Measurements from ENCODE around the gene CDK18. TPM values are rescaled to one million over a fixed set of nuclear protein-coding genes. Genes with fewer than 3 reads are reported as not detected.

Gene CDK18
- total and polyA plus RNA-seq, 2 donors from 2014 or later: 25.7 to 36.3 TPM

GRCh38 chr1:205525495-205526285 lies 21.2 kb downstream of the CDK18 start:
- FAIRE-seq (no peak), DNase-seq (no peak)
- intact Hi-C loops (cut with DNase I): loop anchor here (5.0 kb wide), 2 partner anchors 38 to 132 kb away; no protein-coding TSS in a partner anchor

GRCh38 chr1:205526431-205526830 lies 22.0 kb downstream of the CDK18 start:
- no peak overlapping the region for H3K4me3 ChIP-seq (ENCODE audit: low read length in 3 of 3)
- intact Hi-C loops (cut with DNase I): loop anchor here (5.0 kb wide), 2 partner anchors 39 to 131 kb away; no protein-coding TSS in a partner anchor
- H3K9ac ChIP-seq (ENCODE audit: low read length in 3 of 3): no peak overlapping the region
- no peaks in the 10 kb centered on the region for H3K27me3 ChIP-seq (ENCODE audit: control insufficient read depth, insufficient read depth, low read length)
- no peak for FAIRE-seq
- H3K9me3 ChIP-seq (ENCODE audit: control insufficient read depth in 2 of 3, insufficient read depth in 1 of 3, low read length in 3 of 3): no peaks in the 10 kb centered on the region
- H3K4me1 ChIP-seq (ENCODE audit: control insufficient read depth in 2 of 3, insufficient read depth in 2 of 3, low read depth in 1 of 3, low read length in 3 of 3): peaks cover 0 to 15% (median 0%) of the 10 kb centered on the region in 3 donors
- no peak for DNase-seq
- H3K36me3 ChIP-seq (ENCODE audit: control insufficient read depth in 2 of 3, insufficient read depth in 3 of 3, low read length in 3 of 3): peaks cover 0 to 30% (median 10%) of the 10 kb centered on the region in 3 donors
- TF ChIP-seq, protein P1, sequence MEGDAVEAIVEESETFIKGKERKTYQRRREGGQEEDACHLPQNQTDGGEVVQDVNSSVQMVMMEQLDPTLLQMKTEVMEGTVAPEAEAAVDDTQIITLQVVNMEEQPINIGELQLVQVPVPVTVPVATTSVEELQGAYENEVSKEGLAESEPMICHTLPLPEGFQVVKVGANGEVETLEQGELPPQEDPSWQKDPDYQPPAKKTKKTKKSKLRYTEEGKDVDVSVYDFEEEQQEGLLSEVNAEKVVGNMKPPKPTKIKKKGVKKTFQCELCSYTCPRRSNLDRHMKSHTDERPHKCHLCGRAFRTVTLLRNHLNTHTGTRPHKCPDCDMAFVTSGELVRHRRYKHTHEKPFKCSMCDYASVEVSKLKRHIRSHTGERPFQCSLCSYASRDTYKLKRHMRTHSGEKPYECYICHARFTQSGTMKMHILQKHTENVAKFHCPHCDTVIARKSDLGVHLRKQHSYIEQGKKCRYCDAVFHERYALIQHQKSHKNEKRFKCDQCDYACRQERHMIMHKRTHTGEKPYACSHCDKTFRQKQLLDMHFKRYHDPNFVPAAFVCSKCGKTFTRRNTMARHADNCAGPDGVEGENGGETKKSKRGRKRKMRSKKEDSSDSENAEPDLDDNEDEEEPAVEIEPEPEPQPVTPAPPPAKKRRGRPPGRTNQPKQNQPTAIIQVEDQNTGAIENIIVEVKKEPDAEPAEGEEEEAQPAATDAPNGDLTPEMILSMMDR (IDR thresholded peaks at IDR 0.05; ENCODE audit: borderline replicate concordance, extremely low read depth, insufficient read depth): no peak
- no peak overlapping the region for H3K27ac ChIP-seq (ENCODE audit: low read depth in 2 of 2, low read length in 2 of 2)

More at GRCh38 chr1:205525495-205526285, 21.2 kb downstream of the CDK18 start:
- H3K9ac ChIP-seq (ENCODE audit: low read length in 3 of 3): no peak overlapping the region
- H3K36me3 ChIP-seq (ENCODE audit: control insufficient read depth in 2 of 3, insufficient read depth in 3 of 3, low read length in 3 of 3): peaks cover 0 to 24% (median 7%) of the 10 kb centered on the region in 3 donors
- H3K9me3 ChIP-seq (ENCODE audit: control insufficient read depth in 2 of 3, insufficient read depth in 1 of 3, low read length in 3 of 3): no peaks in the 10 kb centered on the region
- H3K4me3 ChIP-seq (ENCODE audit: low read length in 3 of 3): no peak overlapping the region
- TF ChIP-seq, protein P1 (IDR thresholded peaks at IDR 0.05; ENCODE audit: borderline replicate concordance, extremely low read depth, insufficient read depth): no peak
- no peak overlapping the region for H3K27ac ChIP-seq (ENCODE audit: low read depth in 2 of 2, low read length in 2 of 2)
- H3K4me1 ChIP-seq (ENCODE audit: control insufficient read depth in 2 of 3, insufficient read depth in 2 of 3, low read depth in 1 of 3, low read length in 3 of 3): peaks cover 0 to 15% (median 0%) of the 10 kb centered on the region in 3 donors
- no peaks in the 10 kb centered on the region for H3K27me3 ChIP-seq (ENCODE audit: control insufficient read depth, insufficient read depth, low read length)

GRCh38 chr1:205527931-205528330 lies 23.5 kb downstream of the CDK18 start:
- TF ChIP-seq, protein P1 (IDR thresholded peaks at IDR 0.05; ENCODE audit: borderline replicate concordance, extremely low read depth, insufficient read depth): no peak
- DNase-seq: no peak
- Histone ChIP-seq H3K9ac (ENCODE audit: low read length in 3 of 3) (no peak overlapping the region), H3K36me3 (ENCODE audit: control insufficient read depth in 2 of 3, insufficient read depth in 3 of 3, low read length in 3 of 3) (peaks cover 0 to 36% (median 15%) of the 10 kb centered on the region in 3 donors), H3K4me1 (ENCODE audit: control insufficient read depth in 2 of 3, insufficient read depth in 2 of 3, low read depth in 1 of 3, low read length in 3 of 3) (peaks cover 0 to 8% (median 0%) of the 10 kb centered on the region in 3 donors), H3K27me3 (ENCODE audit: control insufficient read depth, insufficient read depth, low read length) (no peaks in the 10 kb centered on the region), H3K4me3 (ENCODE audit: low read length in 3 of 3) (no peak overlapping the region), H3K9me3 (ENCODE audit: control insufficient read depth in 2 of 3, insufficient read depth in 1 of 3, low read length in 3 of 3) (no peaks in the 10 kb centered on the region), H3K27ac (ENCODE audit: low read depth in 2 of 2, low read length in 2 of 2) (no peak overlapping the region)
- no peak for FAIRE-seq
- intact Hi-C loops (cut with DNase I): loop anchor here (5.0 kb wide), 2 partner anchors 41 to 129 kb away; no protein-coding TSS in a partner anchor
